B cell (primary cell): ENCODE measurements around the gene SERPINI1.

Source experiments
- CTCF ChIP-seq: fragments of 200-600 bp; IDR thresholded peaks from one replicate; pipeline ENCODE4 v1.8.0; 2022; ENCODE audit warnings: antibody characterized with exemption, mild to moderate bottlenecking
- EZH2 ChIP-seq: IDR thresholded peaks from 2 replicates; pipeline ENCODE4 v1.6.1; 2012; ENCODE audit warnings: borderline replicate concordance, low read depth, mild to moderate bottlenecking, moderate library complexity, low read length; ENCODE audit not compliant: insufficient read depth, poor library complexity, severe bottlenecking

- TF ChIP-seq CTCF (no peak), EZH2 (no peak)
Measured at GRCh38 chr3:167854063-167854462, 118.5 kb downstream of the SERPINI1 start.
